Measurements from ENCODE around the gene ZNF681.

GRCh38 chr19:23764781-23765180 is 6.1 kb upstream of the ZNF681 start:
- TF ChIP-seq CTCF (IDR thresholded peaks at IDR 0.05) (no peak), POLR2A (IDR thresholded peaks at IDR 0.05) (no peak)

Measured in esophagus squamous epithelium (tissue), 4 donors.